ENCODE results near the gene PROM2. TPM values are rescaled to one million over a fixed set of nuclear protein-coding genes. Genes with fewer than 3 reads are reported as not detected.

PROM2 gene
- total and polyA plus RNA-seq, 2 donors from 2014 or later = 55.6 to 65.6 TPM

GRCh38 chr2:95314598-95314963 is 40.3 kb downstream of the PROM2 start:
- Histone ChIP-seq H3K4me1 (ENCODE audit: control insufficient read depth in 2 of 3, insufficient read depth in 2 of 3, low read depth in 1 of 3, low read length in 3 of 3) (peaks cover 0 to 12% (median 0%) of the 10 kb centered on the region in 3 donors), H3K9me3 (ENCODE audit: control insufficient read depth in 2 of 3, insufficient read depth in 1 of 3, low read length in 3 of 3) (no peaks in the 10 kb centered on the region), H3K36me3 (ENCODE audit: control insufficient read depth in 2 of 3, insufficient read depth in 3 of 3, low read length in 3 of 3) (no peaks in the 10 kb centered on the region), H3K27ac (ENCODE audit: low read depth in 2 of 2, low read length in 2 of 2) (no peak overlapping the region), H3K4me3 (ENCODE audit: low read length in 3 of 3) (no peak overlapping the region), H3K27me3 (ENCODE audit: control insufficient read depth, insufficient read depth, low read length) (no peaks in the 10 kb centered on the region), H3K9ac (ENCODE audit: low read length in 3 of 3) (no peak overlapping the region)
- DNase-seq (no peak), FAIRE-seq (no peak)
- intact Hi-C loops (cut with DNase I) = no loop called here
- no peak for TF ChIP-seq CTCF (IDR thresholded peaks at IDR 0.05; ENCODE audit: borderline replicate concordance, extremely low read depth, insufficient read depth)

GRCh38 chr2:95314964-95315611 is 40.8 kb downstream of the PROM2 start:
- Histone ChIP-seq H3K9me3 (ENCODE audit: control insufficient read depth in 2 of 3, insufficient read depth in 1 of 3, low read length in 3 of 3) (no peaks in the 10 kb centered on the region), H3K27ac (ENCODE audit: low read depth in 2 of 2, low read length in 2 of 2) (no peak overlapping the region), H3K4me3 (ENCODE audit: low read length in 3 of 3) (no peak overlapping the region), H3K36me3 (ENCODE audit: control insufficient read depth in 2 of 3, insufficient read depth in 3 of 3, low read length in 3 of 3) (no peaks in the 10 kb centered on the region), H3K4me1 (ENCODE audit: control insufficient read depth in 2 of 3, insufficient read depth in 2 of 3, low read depth in 1 of 3, low read length in 3 of 3) (peaks cover 0 to 12% (median 0%) of the 10 kb centered on the region in 3 donors), H3K27me3 (ENCODE audit: control insufficient read depth, insufficient read depth, low read length) (no peaks in the 10 kb centered on the region), H3K9ac (ENCODE audit: low read length in 3 of 3) (no peak overlapping the region)
- FAIRE-seq (no peak), DNase-seq (peak in 4 of 5 donors; percentile 67 to 75 (median 73))
- peak; percentile 77 for TF ChIP-seq CTCF (IDR thresholded peaks at IDR 0.05; ENCODE audit: borderline replicate concordance, extremely low read depth, insufficient read depth)
- intact Hi-C loops (cut with DNase I) = no loop called here

GRCh38 chr2:95315801-95316411 is 41.7 kb downstream of the PROM2 start:
- Histone ChIP-seq H3K36me3 (ENCODE audit: control insufficient read depth in 2 of 3, insufficient read depth in 3 of 3, low read length in 3 of 3) (no peaks in the 10 kb centered on the region), H3K4me1 (ENCODE audit: control insufficient read depth in 2 of 3, insufficient read depth in 2 of 3, low read depth in 1 of 3, low read length in 3 of 3) (peaks cover 0 to 12% (median 0%) of the 10 kb centered on the region in 3 donors), H3K27me3 (ENCODE audit: control insufficient read depth, insufficient read depth, low read length) (no peaks in the 10 kb centered on the region), H3K27ac (ENCODE audit: low read depth in 2 of 2, low read length in 2 of 2) (no peak overlapping the region), H3K9ac (ENCODE audit: low read length in 3 of 3) (no peak overlapping the region), H3K9me3 (ENCODE audit: control insufficient read depth in 2 of 3, insufficient read depth in 1 of 3, low read length in 3 of 3) (no peaks in the 10 kb centered on the region), H3K4me3 (ENCODE audit: low read length in 3 of 3) (no peak overlapping the region)
- DNase-seq (peak in 2 of 5 donors; percentile 31 to 69), FAIRE-seq (no peak)
- intact Hi-C loops (cut with DNase I) = no loop called here
- TF ChIP-seq CTCF (IDR thresholded peaks at IDR 0.05; ENCODE audit: borderline replicate concordance, extremely low read depth, insufficient read depth) = no peak
